GOT3 (cell line): ENCODE measurements around the gene SIK3.
"Not testable (repeated sequence)": the region's sequence is repeated elsewhere in the genome, so short reads cannot be mapped to it uniquely, and the experiment has no call there.

Source experiments
- DNase-seq: peaks from one replicate; lab custom pipeline; 2025; ENCODE audit warnings: mixed read lengths; lab: John Stamatoyannopoulos, UW

SIK3 gene

GRCh38 chr11:116842117-116842516, 256.1 kb downstream of the SIK3 start:
- no peak for DNase-seq

- no peak for DNase-seq
These were observed 257.4 kb downstream of the SIK3 start for GRCh38 chr11:116840746-116841296.

- no peak for DNase-seq
These were observed 257.9 kb downstream of the SIK3 start for GRCh38 chr11:116840224-116840745.

- DNase-seq = no peak
These were observed 259.7 kb downstream of the SIK3 start for GRCh38 chr11:116838321-116839084.

- no peak for DNase-seq
These were observed 260.8 kb downstream of the SIK3 start, which contains the start of gene APOA1 for GRCh38 chr11:116837231-116838091. Gene APOA1 (minus strand): TSS chr11:116837622. CDS start chr11:116837387, 235 bp downstream.

GRCh38 chr11:116836632-116836991, 261.6 kb downstream of the SIK3 start:
- no peak for DNase-seq

GRCh38 chr11:116835791-116836631, 262.2 kb downstream of the SIK3 start:
- DNase-seq = peak; percentile 17

GRCh38 chr11:116835042-116835772, 263.0 kb downstream of the SIK3 start:
- no peak for DNase-seq

- not testable (repeated sequence) for DNase-seq
These were observed 263.6 kb downstream of the SIK3 start for GRCh38 chr11:116834535-116835041.

GRCh38 chr11:116833816-116834534, 264.3 kb downstream of the SIK3 start:
- DNase-seq = no peak

GRCh38 chr11:116833491-116833815, 264.8 kb downstream of the SIK3 start:
- no peak for DNase-seq

GRCh38 chr11:116832350-116833290, 265.6 kb downstream of the SIK3 start:
- DNase-seq = no peak

- DNase-seq = no peak
These were observed 266.4 kb downstream of the SIK3 start for GRCh38 chr11:116831790-116832349.

GRCh38 chr11:116830184-116830912, 267.9 kb downstream of the SIK3 start:
- no peak for DNase-seq

- no peak for DNase-seq
These were observed 268.6 kb downstream of the SIK3 start, which contains the start of gene APOC3 for GRCh38 chr11:116829525-116830183. Gene APOC3 (plus strand): TSS chr11:116829907. CDS start chr11:116830583, 676 bp downstream.

GRCh38 chr11:116828632-116829524, 269.4 kb downstream of the SIK3 start:
- no peak for DNase-seq
